ENCODE results near the gene DPM2.

GRCh38 chr9:127982912-127983311 lies 45.3 kb upstream of the DPM2 start:
- TF ChIP-seq, protein P1, sequence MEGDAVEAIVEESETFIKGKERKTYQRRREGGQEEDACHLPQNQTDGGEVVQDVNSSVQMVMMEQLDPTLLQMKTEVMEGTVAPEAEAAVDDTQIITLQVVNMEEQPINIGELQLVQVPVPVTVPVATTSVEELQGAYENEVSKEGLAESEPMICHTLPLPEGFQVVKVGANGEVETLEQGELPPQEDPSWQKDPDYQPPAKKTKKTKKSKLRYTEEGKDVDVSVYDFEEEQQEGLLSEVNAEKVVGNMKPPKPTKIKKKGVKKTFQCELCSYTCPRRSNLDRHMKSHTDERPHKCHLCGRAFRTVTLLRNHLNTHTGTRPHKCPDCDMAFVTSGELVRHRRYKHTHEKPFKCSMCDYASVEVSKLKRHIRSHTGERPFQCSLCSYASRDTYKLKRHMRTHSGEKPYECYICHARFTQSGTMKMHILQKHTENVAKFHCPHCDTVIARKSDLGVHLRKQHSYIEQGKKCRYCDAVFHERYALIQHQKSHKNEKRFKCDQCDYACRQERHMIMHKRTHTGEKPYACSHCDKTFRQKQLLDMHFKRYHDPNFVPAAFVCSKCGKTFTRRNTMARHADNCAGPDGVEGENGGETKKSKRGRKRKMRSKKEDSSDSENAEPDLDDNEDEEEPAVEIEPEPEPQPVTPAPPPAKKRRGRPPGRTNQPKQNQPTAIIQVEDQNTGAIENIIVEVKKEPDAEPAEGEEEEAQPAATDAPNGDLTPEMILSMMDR (IDR thresholded peaks at IDR 0.05; ENCODE audit: low read depth, low read length), result no peak
- no peak for TF ChIP-seq MAX (IDR thresholded peaks at IDR 0.05; ENCODE audit: low read depth, low read length)
- no peak for TF ChIP-seq POLR2A (IDR thresholded peaks at IDR 0.05; ENCODE audit: extremely low read depth, insufficient read length)

All from NB4 (cell line).